IMR-90 (cell line): ENCODE data around the gene MYBPHL. TPM values are rescaled to one million over a fixed set of nuclear protein-coding genes. Genes with fewer than 3 reads are reported as not detected.

ENCODE experiments used
- ATAC-seq: fragments of 200-7000 bp; cut with Tn5 transposase; 2 replicates; pipeline ENCODE4 v1.9.1; 2020; ENCODE audit warnings: low read depth, mild to moderate bottlenecking, moderate library complexity
- BruUV-seq: library from RNA; stranded (reverse); fragments of 400-500 nt; replicated peaks from 2 replicates; lab custom pipeline; 2021; lab: Mats Ljungman, UMichigan
- CTCF ChIA-PET: fragments of 300-600 bp; formaldehyde crosslinking; extraction: SDS; loops from one replicate; lab custom pipeline; 2021; ENCODE audit warnings: antibody characterized with exemption; lab: Yijun Ruan, JAX
- POLR2A ChIA-PET: fragments of 300-600 bp; sonication (Branson Sonifier 250); formaldehyde crosslinking; loops from one replicate; lab custom pipeline; 2022; ENCODE audit warnings: antibody characterized with exemption; ENCODE audit not compliant: unreplicated experiment; lab: Charles Lee
- DNase-seq: peaks from one replicate; pipeline ENCODE4 v3.0.0; 2013
- H2AFZ ChIP-seq: replicated peaks from 2 replicates; pipeline ENCODE3; 2013; ENCODE audit warnings: low read length, mild to moderate bottlenecking; ENCODE audit not compliant: poor library complexity
- H2AK5ac ChIP-seq: 2 replicates; pipeline ENCODE4 v1.6.1; 2013; ENCODE audit warnings: low read depth, low read length, inconsistent platforms
- H2AK9ac ChIP-seq: replicated peaks from 2 replicates; pipeline ENCODE3; 2013; ENCODE audit warnings: mild to moderate bottlenecking, low read depth, low read length, moderate library complexity; ENCODE audit not compliant: poor library complexity
- H2BK120ac ChIP-seq: 2 replicates; pipeline ENCODE4 v1.6.1; 2013; ENCODE audit warnings: low read depth, low read length, inconsistent platforms
- H2BK15ac ChIP-seq: 3 replicates; pipeline ENCODE4 v1.6.1; 2013; ENCODE audit warnings: low read depth, low read length, inconsistent platforms
- H2BK20ac ChIP-seq: 2 replicates; pipeline ENCODE4 v1.6.1; 2013; ENCODE audit warnings: low read depth, mild to moderate bottlenecking, inconsistent platforms, low read length, moderate library complexity
- H2BK5ac ChIP-seq: 2 replicates; pipeline ENCODE4 v1.6.1; 2013; ENCODE audit warnings: mild to moderate bottlenecking, low read depth, low read length, inconsistent platforms; ENCODE audit not compliant: poor library complexity, severe bottlenecking
- H3K14ac ChIP-seq: replicated peaks from 2 replicates; pipeline ENCODE4 v1.6.1; 2013; ENCODE audit warnings: low read depth, low read length, inconsistent platforms
- H3K18ac ChIP-seq: 2 replicates; pipeline ENCODE4 v1.6.1; 2013; ENCODE audit warnings: low read depth, low read length, control low read depth
- H3K23ac ChIP-seq: 2 replicates; pipeline ENCODE4 v1.6.1; 2013; ENCODE audit warnings: low read depth, low read length, inconsistent platforms
- H3K27ac ChIP-seq: 2 replicates; pipeline ENCODE4 v1.5.1; 2013; ENCODE audit warnings: mild to moderate bottlenecking, control low read depth, low read length; ENCODE audit not compliant: insufficient read depth
- H3K27me3 ChIP-seq: 2 replicates; pipeline ENCODE4 v1.6.1; 2013; ENCODE audit warnings: low read length; ENCODE audit not compliant: control insufficient read depth, insufficient read depth
- H3K36me3 ChIP-seq: 2 replicates; pipeline ENCODE4 v1.6.1; 2013; ENCODE audit warnings: low read length, mixed read lengths; ENCODE audit not compliant: control insufficient read depth, insufficient read depth
- H3K4ac ChIP-seq: 2 replicates; pipeline ENCODE4 v1.6.1; 2013; ENCODE audit warnings: low read depth, low read length, inconsistent platforms
- H3K4me1 ChIP-seq: 2 replicates; pipeline ENCODE4 v1.6.1; 2013; ENCODE audit warnings: low read length, mixed read lengths; ENCODE audit not compliant: control insufficient read depth, insufficient read depth
- H3K4me2 ChIP-seq: 2 replicates; pipeline ENCODE4 v1.6.1; 2013; ENCODE audit warnings: low read depth, mild to moderate bottlenecking, control low read depth, low read length, moderate library complexity
- H3K4me3 ChIP-seq: 2 replicates; pipeline ENCODE4 v1.5.1; 2013; ENCODE audit warnings: low read depth, mild to moderate bottlenecking, control low read depth, low read length, moderate library complexity; ENCODE audit not compliant: insufficient read depth
- H3K56ac ChIP-seq: 2 replicates; pipeline ENCODE4 v1.6.1; 2013; ENCODE audit warnings: low read length, inconsistent platforms; ENCODE audit not compliant: insufficient read depth; ENCODE audit errors: extremely low read depth
- H3K79me1 ChIP-seq, 2 experiments: 2 replicates each; pipeline ENCODE4 v1.6.1; 2013; ENCODE audit warnings: low read length in 2 of 2, inconsistent platforms in 1 of 2, low read depth in 1 of 2
- H3K9ac ChIP-seq: 2 replicates; pipeline ENCODE4 v1.6.1; 2013; ENCODE audit warnings: low read depth, low read length, control low read depth
- H3K9me1 ChIP-seq: 2 replicates; pipeline ENCODE4 v1.6.1; 2013; ENCODE audit warnings: low read length, inconsistent platforms; ENCODE audit not compliant: insufficient read depth
- H3K9me3 ChIP-seq: 2 replicates; pipeline ENCODE4 v1.6.1; 2013; ENCODE audit warnings: low read length; ENCODE audit not compliant: control insufficient read depth, insufficient read depth
- H4K20me1 ChIP-seq: 2 replicates; pipeline ENCODE4 v1.6.1; 2013; ENCODE audit warnings: low read length, inconsistent platforms; ENCODE audit not compliant: insufficient read depth
- H4K5ac ChIP-seq: 2 replicates; pipeline ENCODE4 v1.6.1; 2013; ENCODE audit warnings: mild to moderate bottlenecking, low read depth, low read length, control low read depth
- H4K8ac ChIP-seq, 2 experiments: 2 replicates each; pipeline ENCODE4 v1.6.1; 2013; ENCODE audit warnings: low read depth in 2 of 2, low read length in 2 of 2, control low read depth in 1 of 2, inconsistent platforms in 1 of 2
- H4K91ac ChIP-seq: 2 replicates; pipeline ENCODE4 v1.6.1; 2013; ENCODE audit warnings: low read depth, low read length, inconsistent platforms; ENCODE audit not compliant: insufficient read depth
- BHLHE40 ChIP-seq: fragments of 150-350 bp; IDR thresholded peaks from 2 replicates; pipeline ENCODE4 v1.6.1; 2016; ENCODE audit warnings: mild to moderate bottlenecking, low read depth, low read length
- CEBPB ChIP-seq: IDR thresholded peaks from 2 replicates; pipeline ENCODE4 v1.6.1; 2012; ENCODE audit warnings: low read depth, low read length, improper control_type of control experiment
- CHD1 ChIP-seq: IDR thresholded peaks from 2 replicates; pipeline ENCODE4 v1.6.1; 2012; ENCODE audit warnings: low read depth, low read length, improper control_type of control experiment
- FOS ChIP-seq: fragments of 150-350 bp; IDR thresholded peaks from 2 replicates; pipeline ENCODE4 v1.6.1; 2016; ENCODE audit warnings: low read depth, low read length
- MAFK ChIP-seq: IDR thresholded peaks from 2 replicates; pipeline ENCODE4 v1.6.1; 2012; ENCODE audit warnings: low read depth, low read length, improper control_type of control experiment
- MAZ ChIP-seq: IDR thresholded peaks from 2 replicates; pipeline ENCODE4 v1.6.1; 2012; ENCODE audit warnings: low read depth, mild to moderate bottlenecking, low read length, improper control_type of control experiment, moderate library complexity, borderline replicate concordance
- MXI1 ChIP-seq: IDR thresholded peaks from 2 replicates; pipeline ENCODE4 v1.6.1; 2012; ENCODE audit warnings: low read depth, mild to moderate bottlenecking, low read length, moderate library complexity, borderline replicate concordance
- NFE2L2 ChIP-seq: fragments of 150-350 bp; IDR thresholded peaks from 2 replicates; pipeline ENCODE4 v1.6.1; 2016; ENCODE audit warnings: low read depth, mild to moderate bottlenecking, low read length
- POLR2A ChIP-seq: IDR thresholded peaks from 2 replicates; pipeline ENCODE4 v1.6.1; 2012; ENCODE audit warnings: mild to moderate bottlenecking, low read depth, low read length
- RAD21 ChIP-seq: IDR thresholded peaks from 2 replicates; pipeline ENCODE4 v1.6.1; 2012; ENCODE audit warnings: low read length, improper control_type of control experiment
- RCOR1 ChIP-seq: IDR thresholded peaks from 2 replicates; pipeline ENCODE4 v1.6.1; 2012; ENCODE audit warnings: mild to moderate bottlenecking, low read length, improper control_type of control experiment; ENCODE audit not compliant: insufficient replicate concordance
- RFX5 ChIP-seq: IDR thresholded peaks from 2 replicates; pipeline ENCODE4 v1.8.0; 2012; ENCODE audit warnings: low read depth, mild to moderate bottlenecking, low read length, moderate library complexity
- SMC3 ChIP-seq: fragments of 150-350 bp; IDR thresholded peaks from 2 replicates; pipeline ENCODE4 v1.6.1; 2016; ENCODE audit warnings: low read depth, mild to moderate bottlenecking, antibody characterized with exemption, low read length, moderate library complexity
- WGBS, 2 experiments: methylation state at CpG; one replicate each; pipeline versions ENCODE4 v1.1.5 to v1.1.7; 2013; ENCODE audit warnings: missing lambda C conversion rate in 2 of 2; ENCODE audit not compliant: insufficient read length in 1 of 2; ENCODE audit errors: extremely low coverage in 2 of 2; 5-methylcytosine and 5-hydroxymethylcytosine counted together
- dilution Hi-C: fragments of 300-500 bp; cut with HindIII; formaldehyde crosslinking; loops from one replicate; pipeline ENCODE4 v1.14.3; 2018; ENCODE audit warnings: low sequenced_read_pairs; ENCODE audit not compliant: unreplicated experiment
- in situ Hi-C: fragments of 300-500 bp; cut with MboI; formaldehyde crosslinking; loops from 3 replicates; pipeline ENCODE4 v1.14.3; 2019; ENCODE audit warnings: low sequenced_read_pairs, inconsistent platforms, mixed read lengths
- intact Hi-C: fragments of 100-400 bp; cut with micrococcal nuclease; formaldehyde crosslinking; loops from 2 replicates; pipeline ENCODE4 v1.10.0; 2022
- polyA plus RNA-seq, 3 experiments: library from polyadenylated mRNA; depleted of rRNA; stranded (reverse); fragments of >200 nt; gene quantifications; 2 replicates each; pipeline ENCODE4 v1.2.3, GENCODE V29; 2012; ENCODE audit warnings: low replicate concordance in 1 of 3
- total RNA-seq: library from RNA; depleted of rRNA; stranded (reverse); fragments of >200 nt; gene quantifications from 2 replicates; pipeline ENCODE4 v1.2.3, GENCODE V29; 2012
- TF ChIP-seq, protein P1 (sequence below): fragments of 150-350 bp; IDR thresholded peaks from 2 replicates; pipeline ENCODE4 v1.6.1; 2016; ENCODE audit warnings: low read depth, mild to moderate bottlenecking, low read length, moderate library complexity, borderline replicate concordance
- TF ChIP-seq, protein P2 (sequence below): conservative IDR thresholded peaks from 2 replicates; pipeline ENCODE4 v1.5.1; 2012; ENCODE audit warnings: mild to moderate bottlenecking, low read depth, low read length, improper control_type of control experiment
- TF ChIP-seq, protein P3 (sequence below): fragments of 150-350 bp; IDR thresholded peaks from 2 replicates; pipeline ENCODE4 v1.6.1; 2017; ENCODE audit warnings: mild to moderate bottlenecking, antibody characterized with exemption, low read length, low read depth

Gene MYBPHL
- total and polyA plus RNA-seq, 2 of the 4 experiments (the other 2 are of a cell fraction), result 0.07 TPM; not detected in 1

DNA sequence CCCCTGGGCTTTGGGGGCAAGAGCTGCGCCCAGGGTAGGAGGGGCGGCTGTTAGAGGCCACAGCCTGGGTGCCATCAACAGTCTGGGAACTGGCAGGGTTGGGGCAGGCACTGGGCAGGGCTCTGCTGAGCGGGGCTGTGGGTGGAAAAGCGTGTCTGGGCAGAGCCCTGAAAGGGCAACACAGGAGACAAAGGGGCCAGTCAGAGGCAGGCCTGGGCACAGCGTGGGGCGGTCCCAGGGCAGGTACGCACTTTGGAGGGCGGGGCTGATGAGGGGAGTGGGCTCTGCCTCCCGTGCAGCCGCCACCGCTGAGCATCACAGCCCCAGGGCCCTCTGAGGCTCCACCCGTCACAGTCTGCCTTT is 43.6 kb downstream of the MYBPHL start:
- Histone ChIP-seq H3K56ac (no peak overlapping the region), H2AK9ac (peak overlapping the region; percentile 83), H3K18ac (no peak overlapping the region), H3K9me3 (no peaks in the 10 kb centered on the region), H3K79me1 (no peaks in the 10 kb centered on the region), H4K20me1 (no peaks in the 10 kb centered on the region), H2BK20ac (no peak overlapping the region; the same call in 1 of the 2 replicates), H2BK15ac (no peak overlapping the region), H3K36me3 (no peaks in the 10 kb centered on the region), H3K23ac (no peak overlapping the region), H4K91ac (no peak overlapping the region), H3K14ac (no peak overlapping the region), H3K27ac (no peak overlapping the region), H3K4me1 (no peaks in the 10 kb centered on the region), H2AFZ (peak overlapping the region; percentile 82), H2BK120ac (peak overlapping the region; percentile 57), H4K5ac (no peak overlapping the region), H2BK5ac (no peak overlapping the region), H2AK5ac (peak overlapping the region; percentile 73), H3K9me1 (no peaks in the 10 kb centered on the region; the same call in 1 of the 2 replicates), H3K4me3 (no peak overlapping the region), H3K4ac (peak overlapping the region; percentile 61; the same call in 1 of the 2 replicates), H3K27me3 (no peaks in the 10 kb centered on the region), H3K9ac (no peak overlapping the region), H3K4me2 (no peak overlapping the region), H4K8ac (peak overlapping the region in 1 of 2 experiments; percentile 47; a peak in 1 of 4 replicates)
- DNase-seq, result no peak
- TF ChIP-seq, protein P1, sequence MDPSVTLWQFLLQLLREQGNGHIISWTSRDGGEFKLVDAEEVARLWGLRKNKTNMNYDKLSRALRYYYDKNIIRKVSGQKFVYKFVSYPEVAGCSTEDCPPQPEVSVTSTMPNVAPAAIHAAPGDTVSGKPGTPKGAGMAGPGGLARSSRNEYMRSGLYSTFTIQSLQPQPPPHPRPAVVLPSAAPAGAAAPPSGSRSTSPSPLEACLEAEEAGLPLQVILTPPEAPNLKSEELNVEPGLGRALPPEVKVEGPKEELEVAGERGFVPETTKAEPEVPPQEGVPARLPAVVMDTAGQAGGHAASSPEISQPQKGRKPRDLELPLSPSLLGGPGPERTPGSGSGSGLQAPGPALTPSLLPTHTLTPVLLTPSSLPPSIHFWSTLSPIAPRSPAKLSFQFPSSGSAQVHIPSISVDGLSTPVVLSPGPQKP, result no peak
- no peak for TF ChIP-seq RAD21
- no peak for TF ChIP-seq RFX5
- TF ChIP-seq SMC3, result no peak
- TF ChIP-seq, protein P2, sequence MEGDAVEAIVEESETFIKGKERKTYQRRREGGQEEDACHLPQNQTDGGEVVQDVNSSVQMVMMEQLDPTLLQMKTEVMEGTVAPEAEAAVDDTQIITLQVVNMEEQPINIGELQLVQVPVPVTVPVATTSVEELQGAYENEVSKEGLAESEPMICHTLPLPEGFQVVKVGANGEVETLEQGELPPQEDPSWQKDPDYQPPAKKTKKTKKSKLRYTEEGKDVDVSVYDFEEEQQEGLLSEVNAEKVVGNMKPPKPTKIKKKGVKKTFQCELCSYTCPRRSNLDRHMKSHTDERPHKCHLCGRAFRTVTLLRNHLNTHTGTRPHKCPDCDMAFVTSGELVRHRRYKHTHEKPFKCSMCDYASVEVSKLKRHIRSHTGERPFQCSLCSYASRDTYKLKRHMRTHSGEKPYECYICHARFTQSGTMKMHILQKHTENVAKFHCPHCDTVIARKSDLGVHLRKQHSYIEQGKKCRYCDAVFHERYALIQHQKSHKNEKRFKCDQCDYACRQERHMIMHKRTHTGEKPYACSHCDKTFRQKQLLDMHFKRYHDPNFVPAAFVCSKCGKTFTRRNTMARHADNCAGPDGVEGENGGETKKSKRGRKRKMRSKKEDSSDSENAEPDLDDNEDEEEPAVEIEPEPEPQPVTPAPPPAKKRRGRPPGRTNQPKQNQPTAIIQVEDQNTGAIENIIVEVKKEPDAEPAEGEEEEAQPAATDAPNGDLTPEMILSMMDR, result no peak
- TF ChIP-seq MAFK, result no peak
- no peak for TF ChIP-seq BHLHE40
- TF ChIP-seq NFE2L2, result no peak
- no peak for TF ChIP-seq MXI1
- no peak for TF ChIP-seq FOS
- TF ChIP-seq POLR2A, result no peak
- TF ChIP-seq CHD1, result no peak
- TF ChIP-seq CEBPB, result no peak
- no peak for TF ChIP-seq MAZ
- TF ChIP-seq, protein P3, sequence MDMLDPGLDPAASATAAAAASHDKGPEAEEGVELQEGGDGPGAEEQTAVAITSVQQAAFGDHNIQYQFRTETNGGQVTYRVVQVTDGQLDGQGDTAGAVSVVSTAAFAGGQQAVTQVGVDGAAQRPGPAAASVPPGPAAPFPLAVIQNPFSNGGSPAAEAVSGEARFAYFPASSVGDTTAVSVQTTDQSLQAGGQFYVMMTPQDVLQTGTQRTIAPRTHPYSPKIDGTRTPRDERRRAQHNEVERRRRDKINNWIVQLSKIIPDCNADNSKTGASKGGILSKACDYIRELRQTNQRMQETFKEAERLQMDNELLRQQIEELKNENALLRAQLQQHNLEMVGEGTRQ, result no peak
- TF ChIP-seq RCOR1, result no peak
- dilution Hi-C loops (no loop called here), in situ Hi-C loops (loop anchor here (10.0 kb wide), 1 partner anchor 272 kb away; the partner anchor contains the start of gene GPR61), intact Hi-C loops (loop anchor here (1.0 to 5.0 kb wide), 4 partner anchors 62 to 269 kb away; a partner anchor contains a TSS)
- ChIA-PET CTCF (no interaction called here), POLR2A (no interaction called here)
- no peak for ATAC-seq
- WGBS, 2 experiments, result 84% methylated on average over 11 of the region's 12 CpGs; no CpG with 5 or more reads in 1 of the 2 experiments
- no TSS peak for BruUV-seq
